ENCODE measurements around the gene MPRIP. TPM values are rescaled to one million over a fixed set of nuclear protein-coding genes. Genes with fewer than 3 reads are reported as not detected.
"Not testable (repeated sequence)": the region's sequence is repeated elsewhere in the genome, so short reads cannot be mapped to it uniquely, and the experiment has no call there.

MPRIP gene
- total and polyA plus RNA-seq, 2 experiments from 2014 or later: 80.4 to 172 TPM

DNA sequence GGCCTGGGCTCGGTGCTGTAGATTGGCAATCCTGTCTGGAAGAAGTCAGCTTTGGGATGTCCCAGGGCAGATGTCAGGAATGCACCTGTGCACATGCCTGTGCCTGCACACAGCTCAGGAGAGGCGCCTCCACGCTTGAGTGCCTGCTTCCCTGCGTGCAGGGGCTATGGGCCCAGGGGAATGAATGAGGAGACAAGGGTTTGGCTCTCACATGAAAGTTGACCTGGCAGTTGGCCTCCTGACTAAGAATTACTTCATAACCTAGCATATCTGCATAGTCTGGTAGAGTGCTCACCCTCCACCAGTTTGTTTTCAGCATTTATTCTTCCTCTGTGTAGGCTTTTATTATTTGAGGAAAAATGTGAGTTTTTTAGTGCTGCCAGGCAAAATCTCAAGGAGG is 113.8 kb downstream of the MPRIP start:
- no peak overlapping the region for H3K4me3 ChIP-seq
- no peaks in the 10 kb centered on the region for H3K27me3 ChIP-seq
- peaks cover 49% of the 10 kb centered on the region for H3K36me3 ChIP-seq
- H3K27ac ChIP-seq: no peak overlapping the region
- TF ChIP-seq, protein P1, sequence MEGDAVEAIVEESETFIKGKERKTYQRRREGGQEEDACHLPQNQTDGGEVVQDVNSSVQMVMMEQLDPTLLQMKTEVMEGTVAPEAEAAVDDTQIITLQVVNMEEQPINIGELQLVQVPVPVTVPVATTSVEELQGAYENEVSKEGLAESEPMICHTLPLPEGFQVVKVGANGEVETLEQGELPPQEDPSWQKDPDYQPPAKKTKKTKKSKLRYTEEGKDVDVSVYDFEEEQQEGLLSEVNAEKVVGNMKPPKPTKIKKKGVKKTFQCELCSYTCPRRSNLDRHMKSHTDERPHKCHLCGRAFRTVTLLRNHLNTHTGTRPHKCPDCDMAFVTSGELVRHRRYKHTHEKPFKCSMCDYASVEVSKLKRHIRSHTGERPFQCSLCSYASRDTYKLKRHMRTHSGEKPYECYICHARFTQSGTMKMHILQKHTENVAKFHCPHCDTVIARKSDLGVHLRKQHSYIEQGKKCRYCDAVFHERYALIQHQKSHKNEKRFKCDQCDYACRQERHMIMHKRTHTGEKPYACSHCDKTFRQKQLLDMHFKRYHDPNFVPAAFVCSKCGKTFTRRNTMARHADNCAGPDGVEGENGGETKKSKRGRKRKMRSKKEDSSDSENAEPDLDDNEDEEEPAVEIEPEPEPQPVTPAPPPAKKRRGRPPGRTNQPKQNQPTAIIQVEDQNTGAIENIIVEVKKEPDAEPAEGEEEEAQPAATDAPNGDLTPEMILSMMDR (IDR thresholded peaks at IDR 0.05; ENCODE audit: low read depth, low read length): no peak
- peak in 1 of 2 donors; percentile 68 for DNase-seq (ENCODE audit: low read depth in 1 of 2, low spot score in 1 of 2)
- no peaks in the 10 kb centered on the region for H3K4me1 ChIP-seq (ENCODE audit: low read depth)
- H3K9me3 ChIP-seq (ENCODE audit: low read depth): no peaks in the 10 kb centered on the region

DNA sequence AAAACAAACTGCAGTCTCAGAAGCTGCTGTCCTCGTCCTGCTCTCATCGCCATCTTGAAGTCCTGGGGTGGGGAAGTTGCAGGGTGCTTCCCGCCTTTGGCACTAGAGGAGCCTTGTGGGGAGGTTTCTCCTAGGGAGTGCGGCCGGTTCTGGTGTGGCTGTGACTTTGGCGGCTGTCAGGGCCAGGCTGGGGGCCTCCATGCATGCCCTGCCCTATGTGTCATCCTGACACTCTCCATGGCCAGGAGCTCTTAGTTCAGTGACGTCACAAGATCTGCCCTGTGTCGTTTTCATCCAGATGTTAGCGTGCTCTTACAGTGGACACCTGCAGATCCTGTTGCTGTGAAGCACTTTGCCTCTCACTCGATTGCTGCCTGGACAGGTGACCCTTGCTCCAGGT is 114.3 kb downstream of the MPRIP start:
- no peak overlapping the region for H3K4me3 ChIP-seq
- peaks cover 46% of the 10 kb centered on the region for H3K36me3 ChIP-seq
- TF ChIP-seq, protein P1 (IDR thresholded peaks at IDR 0.05; ENCODE audit: low read depth, low read length): no peak
- no peaks in the 10 kb centered on the region for H3K4me1 ChIP-seq (ENCODE audit: low read depth)
- peak in 1 of 2 donors; percentile 11 for DNase-seq (ENCODE audit: low read depth in 1 of 2, low spot score in 1 of 2)
- no peaks in the 10 kb centered on the region for H3K27me3 ChIP-seq
- H3K27ac ChIP-seq: no peak overlapping the region
- H3K9me3 ChIP-seq (ENCODE audit: low read depth): no peaks in the 10 kb centered on the region

DNA sequence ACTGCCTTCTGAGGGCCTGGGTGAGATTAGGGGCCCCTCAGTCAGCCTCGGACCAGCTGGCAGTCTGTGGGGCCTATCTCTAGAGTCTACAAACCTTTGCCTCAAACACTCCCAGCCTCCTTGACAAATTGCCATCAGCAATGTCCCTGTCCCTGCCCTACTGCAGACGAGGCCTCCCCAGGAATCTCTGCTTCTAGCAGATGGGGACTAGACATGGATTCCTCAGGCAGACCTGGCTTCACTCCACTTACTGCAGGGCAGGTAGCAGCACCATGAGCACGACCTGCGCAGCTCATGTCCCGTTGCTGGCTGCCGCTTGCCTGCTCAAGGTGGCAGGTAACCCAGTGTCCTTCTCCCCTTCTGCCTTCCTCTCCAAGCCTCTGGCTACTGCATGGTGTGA is 114.8 kb downstream of the MPRIP start:
- H3K4me3 ChIP-seq: no peak overlapping the region
- DNase-seq (ENCODE audit: low read depth in 1 of 2, low spot score in 1 of 2): no peak
- TF ChIP-seq, protein P1 (IDR thresholded peaks at IDR 0.05; ENCODE audit: low read depth, low read length): no peak
- H3K27me3 ChIP-seq: no peaks in the 10 kb centered on the region
- H3K36me3 ChIP-seq: peaks cover 45% of the 10 kb centered on the region
- no peak overlapping the region for H3K27ac ChIP-seq
- no peaks in the 10 kb centered on the region for H3K4me1 ChIP-seq (ENCODE audit: low read depth)
- no peaks in the 10 kb centered on the region for H3K9me3 ChIP-seq (ENCODE audit: low read depth)

DNA sequence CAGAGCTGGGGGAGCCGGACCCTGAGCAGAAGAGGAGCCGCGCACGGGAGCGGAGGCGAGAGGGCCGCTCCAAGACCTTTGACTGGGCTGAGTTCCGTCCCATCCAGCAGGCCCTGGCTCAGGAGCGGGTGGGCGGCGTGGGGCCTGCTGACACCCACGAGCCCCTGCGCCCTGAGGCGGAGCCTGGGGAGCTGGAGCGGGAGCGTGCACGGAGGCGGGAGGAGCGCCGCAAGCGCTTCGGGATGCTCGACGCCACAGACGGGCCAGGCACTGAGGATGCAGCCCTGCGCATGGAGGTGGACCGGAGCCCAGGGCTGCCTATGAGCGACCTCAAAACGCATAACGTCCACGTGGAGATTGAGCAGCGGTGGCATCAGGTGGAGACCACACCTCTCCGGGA is 116.2 kb downstream of the MPRIP start:
- not testable (repeated sequence) for H3K4me1 ChIP-seq (ENCODE audit: low read depth); DNase-seq (ENCODE audit: low read depth in 1 of 2, low spot score in 1 of 2); H3K27me3 ChIP-seq; H3K27ac ChIP-seq; H3K9me3 ChIP-seq (ENCODE audit: low read depth); H3K4me3 ChIP-seq
- peaks cover 52% of the 10 kb centered on the region for H3K36me3 ChIP-seq

DNA sequence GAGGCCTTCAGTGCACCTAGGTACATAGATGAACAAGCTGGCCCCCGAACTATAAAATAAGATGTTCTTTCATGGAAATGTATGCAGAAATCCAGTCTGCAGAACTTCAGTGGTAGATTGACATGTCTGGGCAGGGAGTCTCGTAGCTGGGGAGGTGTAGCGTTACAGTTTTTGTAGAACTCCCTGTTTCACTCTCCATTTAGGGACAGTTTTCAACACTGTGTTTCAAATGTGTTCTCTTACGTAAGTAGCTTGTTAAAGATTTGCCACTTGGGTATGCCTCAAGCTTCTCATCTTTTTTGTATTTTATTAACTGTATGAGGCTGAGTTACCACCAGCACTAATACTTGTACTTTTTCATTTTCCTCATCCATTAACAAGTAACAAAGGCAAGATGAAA is 117.3 kb downstream of the MPRIP start:
- Histone ChIP-seq H3K27ac (no peak overlapping the region), H3K9me3 (ENCODE audit: low read depth) (no peaks in the 10 kb centered on the region), H3K4me3 (no peak overlapping the region), H3K36me3 (peaks cover 49% of the 10 kb centered on the region), H3K27me3 (no peaks in the 10 kb centered on the region), H3K4me1 (ENCODE audit: low read depth) (no peaks in the 10 kb centered on the region)
- TF ChIP-seq, protein P1 (IDR thresholded peaks at IDR 0.05; ENCODE audit: low read depth, low read length): no peak
- no peak for DNase-seq (ENCODE audit: low read depth in 1 of 2, low spot score in 1 of 2)

DNA sequence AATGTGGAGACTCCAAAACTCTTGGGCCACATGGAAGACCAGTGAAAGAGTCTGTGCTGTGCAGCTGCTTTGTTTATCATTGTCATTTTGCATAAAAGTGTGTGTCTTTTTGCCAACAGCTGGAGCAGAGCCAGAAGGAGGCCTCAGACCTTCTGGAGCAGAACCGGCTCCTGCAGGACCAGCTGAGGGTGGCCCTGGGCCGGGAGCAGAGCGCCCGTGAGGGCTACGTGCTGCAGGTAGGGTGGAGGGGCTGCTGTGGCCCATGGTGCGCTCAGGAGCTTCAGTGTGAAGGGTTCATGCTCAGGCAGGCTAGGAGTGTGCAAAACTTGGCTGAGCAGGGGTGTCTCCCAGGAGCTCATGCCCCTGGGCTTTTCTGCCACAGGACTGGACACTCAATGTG is 118.9 kb downstream of the MPRIP start:
- peaks cover 39% of the 10 kb centered on the region for H3K36me3 ChIP-seq
- TF ChIP-seq, protein P1 (IDR thresholded peaks at IDR 0.05; ENCODE audit: low read depth, low read length): no peak
- no peaks in the 10 kb centered on the region for H3K4me1 ChIP-seq (ENCODE audit: low read depth)

More for the DNA sequence above, 118.9 kb downstream of the MPRIP start:
- H3K27me3 ChIP-seq: no peaks in the 10 kb centered on the region
- DNase-seq (ENCODE audit: low read depth in 1 of 2, low spot score in 1 of 2): no peak
- H3K9me3 ChIP-seq (ENCODE audit: low read depth): no peaks in the 10 kb centered on the region
- H3K4me3 ChIP-seq: no peak overlapping the region
- H3K27ac ChIP-seq: no peak overlapping the region
